Psoas muscle (tissue), 8 donors: Measurements from ENCODE around the gene ANGEL1. TPM values are rescaled to one million over a fixed set of nuclear protein-coding genes. Genes with fewer than 3 reads are reported as not detected.
A peak's percentile ranks its signal among the peaks of the same experiment; 100 is the strongest.

ENCODE experiments used
- ATAC-seq, 4 donors: fragments of 200-7000 bp; cut with Tn5 transposase; one replicate each; pipeline ENCODE4 v1.9.1; 2020; ENCODE audit warnings: moderate library complexity in 3 of 4, mild to moderate bottlenecking in 2 of 4
- DNase-seq, 2 donors: peaks; one replicate each; pipeline ENCODE4 v3.0.0-alpha.2; 2020
- H3K27ac ChIP-seq: fragments of 200-600 bp; one replicate; pipeline ENCODE4 v1.8.0; 2022
- H3K27me3 ChIP-seq, 3 donors: fragments of 200-600 bp in 1 of 3; one replicate each; pipeline versions ENCODE4 v1.6.1 to v1.8.0; 2013 to 2022; ENCODE audit warnings: low read length in 2 of 3, mild to moderate bottlenecking in 2 of 3, moderate library complexity in 1 of 3; ENCODE audit not compliant: insufficient read depth in 3 of 3
- H3K36me3 ChIP-seq, 2 donors: fragments of 200-600 bp in 1 of 2; one replicate each; pipeline versions ENCODE4 v1.6.1 to v1.8.0; 2013 to 2022; ENCODE audit warnings: low read depth in 1 of 2, mild to moderate bottlenecking in 1 of 2, moderate library complexity in 1 of 2; ENCODE audit not compliant: insufficient read depth in 1 of 2
- H3K4me1 ChIP-seq: fragments of 200-600 bp; one replicate; pipeline ENCODE4 v1.8.0; 2022
- H3K4me3 ChIP-seq: fragments of 200-600 bp; one replicate; pipeline ENCODE4 v1.8.0; 2022; ENCODE audit warnings: mild to moderate bottlenecking
- H3K9me3 ChIP-seq: fragments of 200-600 bp; one replicate; pipeline ENCODE4 v1.8.0; 2022
- WGBS, 3 donors: extraction: QIAGEN DNeasy Blood & Tissue Kit; methylation state at CpG; one replicate each; pipeline versions ENCODE4 v1.1.6 to v1.1.7; 2013; 5-methylcytosine and 5-hydroxymethylcytosine counted together
- intact Hi-C, 2 donors: fragments of 100-400 bp; cut with DNase I; formaldehyde crosslinking; loops; one replicate each; pipeline versions ENCODE4 v1.11.0 to v1.14.2; 2022
- polyA plus RNA-seq, 3 donors: library from polyadenylated mRNA; stranded (reverse); fragments of 200-250 nt; gene quantifications; one replicate each; pipeline ENCODE4 v1.2.3, GENCODE V29; 2013
- total RNA-seq, 4 donors: library from RNA; stranded (reverse); fragmentation: NEBNext Ultra II Directional in 2 of 4; extraction: Animal tissue kit (Norgen Biotek cat#: 25700) in 2 of 4; gene quantifications; one replicate each; pipeline versions ENCODE4 v1.2.1 to v1.2.4, GENCODE V29; 2021 to 2023
- TF ChIP-seq, protein P1 (sequence below): fragments of 200-600 bp; IDR thresholded peaks from one replicate; pipeline ENCODE4 v1.8.0; 2022; ENCODE audit warnings: antibody characterized with exemption
- donor health status: healthy with polysubstance abuse.
- donor health status: DM: no; HTN: no; CAD: no; lungs with moderate emphysema.
- donor health status: Bipolar disorder and iron deficiency.
- donor health status: healthy.
- donor health status: DM: yes; HTN: yes; CAD: no.
- donor health status: DM: no; HTN: no; CAD: no.
- donor health status: DM: no; HTN: no; CAD: no.
- donor health status: DM: yes; HTN: yes; CAD: no.

The ANGEL1 gene
- total and polyA plus RNA-seq, 7 donors = 4.5 to 14.1 (median 10.6) TPM

DNA sequence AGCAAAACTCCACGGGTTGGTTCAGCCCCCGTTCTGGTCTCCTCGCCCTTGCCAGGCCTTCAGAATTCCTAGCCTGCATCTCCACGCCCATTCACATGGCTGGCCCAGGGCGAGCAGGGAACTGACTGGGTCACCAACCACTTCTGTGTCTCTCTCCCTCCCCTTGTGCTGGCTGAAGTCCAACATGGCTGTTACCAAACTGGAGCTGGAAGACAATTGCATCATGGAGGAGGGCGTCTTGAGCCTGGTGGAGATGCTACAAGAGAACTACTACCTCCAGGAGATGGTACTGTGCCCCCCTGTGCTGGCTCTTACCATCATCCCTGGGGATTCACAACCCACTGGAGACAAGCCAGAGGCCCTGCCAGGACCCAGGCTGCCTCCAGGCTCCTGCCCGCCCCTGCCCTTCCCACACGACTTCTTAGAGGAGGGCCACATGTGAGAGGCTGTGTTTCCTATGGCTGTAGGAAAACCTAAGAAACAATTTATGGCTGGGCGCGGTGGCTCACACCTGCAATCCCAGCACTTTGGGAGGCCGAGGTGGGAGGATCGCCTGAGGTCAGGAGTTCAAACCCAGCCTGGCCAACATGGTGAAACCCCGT is 23.4 kb upstream of the ANGEL1 start:
- 63 to 80% (median 65%) methylated on average over 13 of the region's 13 CpGs for WGBS, 3 donors
- Histone ChIP-seq H3K4me1 (no peaks in the 10 kb centered on the region), H3K4me3 (no peak overlapping the region), H3K27ac (no peak overlapping the region), H3K36me3 (no peaks in the 10 kb centered on the region), H3K27me3 (peaks cover 0 to 4% (median 0%) of the 10 kb centered on the region in 3 donors), H3K9me3 (no peaks in the 10 kb centered on the region)
- ATAC-seq (no peak), DNase-seq (peak in 1 of 2 donors; percentile 31)
- intact Hi-C loops = no loop called here
- TF ChIP-seq, protein P1, sequence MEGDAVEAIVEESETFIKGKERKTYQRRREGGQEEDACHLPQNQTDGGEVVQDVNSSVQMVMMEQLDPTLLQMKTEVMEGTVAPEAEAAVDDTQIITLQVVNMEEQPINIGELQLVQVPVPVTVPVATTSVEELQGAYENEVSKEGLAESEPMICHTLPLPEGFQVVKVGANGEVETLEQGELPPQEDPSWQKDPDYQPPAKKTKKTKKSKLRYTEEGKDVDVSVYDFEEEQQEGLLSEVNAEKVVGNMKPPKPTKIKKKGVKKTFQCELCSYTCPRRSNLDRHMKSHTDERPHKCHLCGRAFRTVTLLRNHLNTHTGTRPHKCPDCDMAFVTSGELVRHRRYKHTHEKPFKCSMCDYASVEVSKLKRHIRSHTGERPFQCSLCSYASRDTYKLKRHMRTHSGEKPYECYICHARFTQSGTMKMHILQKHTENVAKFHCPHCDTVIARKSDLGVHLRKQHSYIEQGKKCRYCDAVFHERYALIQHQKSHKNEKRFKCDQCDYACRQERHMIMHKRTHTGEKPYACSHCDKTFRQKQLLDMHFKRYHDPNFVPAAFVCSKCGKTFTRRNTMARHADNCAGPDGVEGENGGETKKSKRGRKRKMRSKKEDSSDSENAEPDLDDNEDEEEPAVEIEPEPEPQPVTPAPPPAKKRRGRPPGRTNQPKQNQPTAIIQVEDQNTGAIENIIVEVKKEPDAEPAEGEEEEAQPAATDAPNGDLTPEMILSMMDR = no peak

DNA sequence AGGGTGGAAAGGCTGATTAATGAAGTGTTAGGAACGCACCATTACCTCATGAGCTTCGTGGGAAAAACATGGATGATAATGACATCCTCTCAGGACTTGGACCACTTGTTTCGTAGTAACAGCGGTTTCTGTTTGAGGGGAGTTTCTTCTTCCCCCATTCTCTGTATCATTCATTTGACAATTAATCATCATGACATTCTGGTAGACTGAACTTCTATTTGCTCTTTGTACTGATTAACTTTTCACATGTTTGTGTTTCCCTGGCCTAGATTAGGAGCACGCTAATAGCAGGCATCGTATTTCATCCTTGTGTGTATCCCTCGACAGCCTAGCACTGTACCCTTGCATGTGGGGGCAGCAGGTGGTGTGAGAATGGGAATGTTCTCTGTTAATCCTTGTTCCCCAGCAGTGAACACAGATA is 21.6 kb upstream of the ANGEL1 start:
- TF ChIP-seq, protein P1 = no peak
- no peaks in the 10 kb centered on the region for H3K4me1 ChIP-seq
- no peak overlapping the region for H3K27ac ChIP-seq
- no peaks in the 10 kb centered on the region for H3K36me3 ChIP-seq
- DNase-seq = no peak
- intact Hi-C loops = no loop called here
- 47 to 57% (median 52%) methylated on average over 7 of the region's 7 CpGs for WGBS, 3 donors
- no peak for ATAC-seq
- no peak overlapping the region for H3K4me3 ChIP-seq
- H3K9me3 ChIP-seq = no peaks in the 10 kb centered on the region
- peaks cover 0 to 4% (median 0%) of the 10 kb centered on the region in 3 donors for H3K27me3 ChIP-seq

DNA sequence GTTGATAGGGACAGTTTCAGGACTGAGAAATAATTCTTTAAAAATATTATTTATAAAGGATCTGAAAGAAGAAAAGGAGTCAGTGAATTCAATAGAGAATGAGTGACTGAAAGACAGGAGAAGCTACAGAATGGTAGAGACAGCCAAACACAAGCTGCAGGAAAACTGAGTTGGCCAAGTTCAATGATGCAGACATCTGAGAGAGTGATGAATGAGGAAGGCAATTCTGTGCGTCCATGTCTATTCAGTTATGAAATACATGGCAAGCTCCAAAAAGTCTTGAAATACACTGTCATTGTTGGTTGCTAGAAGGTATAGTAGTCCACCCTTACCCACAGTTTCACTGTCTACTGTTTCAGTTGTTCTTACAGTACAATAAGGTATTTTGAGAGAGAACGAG is 20.3 kb upstream of the ANGEL1 start:
- no peak for DNase-seq
- no peak overlapping the region for H3K27ac ChIP-seq
- TF ChIP-seq, protein P1 = no peak
- peaks cover 0 to 4% (median 0%) of the 10 kb centered on the region in 3 donors for H3K27me3 ChIP-seq
- intact Hi-C loops = no loop called here
- H3K36me3 ChIP-seq = no peaks in the 10 kb centered on the region
- ATAC-seq = no peak
- H3K4me1 ChIP-seq = no peaks in the 10 kb centered on the region
- no peak overlapping the region for H3K4me3 ChIP-seq
- 61 to 89% (median 68%) methylated on average over 2 of the region's 2 CpGs for WGBS, 3 donors
- no peaks in the 10 kb centered on the region for H3K9me3 ChIP-seq

DNA sequence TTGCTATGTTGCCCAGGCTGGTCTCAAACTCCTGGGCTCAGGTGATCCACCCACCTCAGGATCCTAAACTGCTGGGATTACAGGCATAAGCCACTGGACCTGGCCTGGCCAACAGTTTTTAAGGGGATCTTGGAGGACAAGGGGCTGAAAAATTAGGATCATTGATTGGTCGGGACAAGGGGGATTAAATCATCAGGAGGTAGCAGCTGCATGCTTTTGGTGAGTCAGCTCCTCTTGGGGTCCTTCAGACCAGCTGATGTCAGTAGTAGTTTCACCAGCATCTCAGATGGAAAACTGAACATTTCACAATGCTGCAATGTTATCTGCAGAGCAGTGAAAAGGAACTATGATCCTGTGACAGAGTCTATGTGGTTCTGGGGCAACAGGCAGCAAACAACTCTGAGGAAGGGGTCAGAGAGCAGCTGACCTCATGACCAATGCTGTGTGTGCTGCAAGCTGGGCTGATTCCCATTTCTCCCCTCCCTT is 19.9 kb upstream of the ANGEL1 start:
- Histone ChIP-seq H3K27me3 (peaks cover 0 to 4% (median 0%) of the 10 kb centered on the region in 3 donors), H3K36me3 (no peaks in the 10 kb centered on the region), H3K9me3 (no peaks in the 10 kb centered on the region), H3K4me3 (no peak overlapping the region), H3K4me1 (no peaks in the 10 kb centered on the region), H3K27ac (no peak overlapping the region)
- DNase-seq (no peak), ATAC-seq (peak in 1 of 4 donors; percentile 19)
- WGBS, 3 donors = 21 to 48% (median 46%) methylated on average over 1 of the region's 1 CpG
- intact Hi-C loops = no loop called here
- TF ChIP-seq, protein P1 = no peak

DNA sequence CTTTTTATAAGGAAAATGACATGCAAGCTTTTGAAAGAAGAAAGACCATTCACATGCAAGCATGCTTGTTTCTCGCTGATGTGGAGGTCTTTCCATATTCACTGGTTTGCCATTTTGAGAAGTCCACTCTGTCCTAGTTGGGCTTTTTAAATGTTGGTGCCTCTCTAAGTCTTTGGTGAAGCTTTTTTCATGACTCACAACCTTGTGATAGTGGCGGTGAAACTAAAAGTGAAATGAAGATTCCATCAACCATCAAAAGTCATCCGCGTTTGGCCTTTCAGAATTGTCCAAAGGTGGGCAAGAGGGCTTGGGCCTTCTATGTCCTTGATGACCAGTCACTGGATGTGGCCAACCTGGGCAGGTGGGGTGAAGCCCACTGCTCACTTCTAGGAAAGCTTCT is 17.9 kb upstream of the ANGEL1 start:
- Histone ChIP-seq H3K4me3 (no peak overlapping the region), H3K9me3 (no peaks in the 10 kb centered on the region), H3K27me3 (peaks cover 0 to 3% (median 0%) of the 10 kb centered on the region in 3 donors), H3K36me3 (no peaks in the 10 kb centered on the region), H3K27ac (no peak overlapping the region), H3K4me1 (no peaks in the 10 kb centered on the region)
- 77 to 87% (median 84%) methylated on average over 4 of the region's 4 CpGs for WGBS, 3 donors
- intact Hi-C loops = no loop called here
- TF ChIP-seq, protein P1 = no peak
- ATAC-seq = no peak
- no peak for DNase-seq
